ENCODE measurements around the gene LYVE1.

DNA sequence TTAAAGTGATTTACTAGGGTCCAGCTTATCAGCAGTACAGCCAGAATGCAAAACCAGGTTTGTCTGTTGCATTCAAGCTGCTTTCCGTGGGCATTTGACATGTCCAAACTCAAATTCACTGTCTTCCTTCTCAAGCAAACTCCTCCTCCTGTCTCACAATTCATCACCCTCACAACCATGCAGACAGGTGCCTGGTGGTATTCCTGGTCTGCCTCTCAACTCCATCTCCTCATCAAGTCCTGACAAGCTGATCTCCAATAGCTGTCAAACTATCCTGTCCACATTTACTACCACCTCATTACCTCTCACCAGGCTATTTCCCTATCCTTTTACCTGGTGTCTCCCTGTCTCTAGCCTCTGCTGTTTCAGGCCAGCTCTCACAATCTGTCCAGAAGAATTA lies 49.1 kb upstream of the LYVE1 start:
- no peak for TF ChIP-seq CTCF (IDR thresholded peaks at IDR 0.05 in 4 of 5, conservative IDR thresholded peaks at IDR 0.05 in 1 of 5)
- no peak for TF ChIP-seq POLR2A (IDR thresholded peaks at IDR 0.05)
